NCI-H510A (cell line): Measurements from ENCODE around the gene THSD4.
A peak's percentile ranks its signal among the peaks of the same experiment; 100 is the strongest.

Source experiments
- DNase-seq: peaks from one replicate; lab custom pipeline; 2025; lab: John Stamatoyannopoulos, UW

The THSD4 gene

GRCh38 chr15:71098920-71099319 lies 16.4 kb upstream of the THSD4 start:
- DNase-seq: no peak

DNA sequence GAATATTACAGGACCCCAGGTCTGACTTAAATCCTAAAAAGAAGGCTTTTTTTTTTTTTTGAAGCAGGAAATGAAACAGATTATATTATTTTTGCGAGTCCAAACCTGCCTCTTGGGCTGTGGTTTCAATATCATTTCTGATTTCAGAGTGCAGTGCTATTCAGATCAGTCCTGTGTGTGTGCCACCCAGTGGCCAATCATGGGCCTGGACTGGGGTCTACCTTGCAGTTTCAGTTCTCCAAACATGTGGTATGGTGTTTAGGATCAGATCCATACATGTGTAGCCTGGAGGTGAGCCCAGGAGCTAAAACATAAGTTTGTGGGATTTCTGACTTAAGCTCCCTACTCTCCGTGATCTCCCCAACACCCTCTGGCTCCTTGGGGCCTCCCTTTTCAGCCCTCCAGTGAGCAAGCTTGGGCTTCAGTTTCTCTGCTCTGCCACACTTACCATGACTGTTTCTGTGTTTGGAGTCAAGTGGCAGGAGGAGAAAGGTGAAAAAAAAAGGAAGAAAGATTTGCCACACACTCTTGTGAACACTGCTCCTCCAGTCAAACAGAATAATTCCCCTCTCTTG lies 12.1 kb upstream of the THSD4 start:
- no peak for DNase-seq

DNA sequence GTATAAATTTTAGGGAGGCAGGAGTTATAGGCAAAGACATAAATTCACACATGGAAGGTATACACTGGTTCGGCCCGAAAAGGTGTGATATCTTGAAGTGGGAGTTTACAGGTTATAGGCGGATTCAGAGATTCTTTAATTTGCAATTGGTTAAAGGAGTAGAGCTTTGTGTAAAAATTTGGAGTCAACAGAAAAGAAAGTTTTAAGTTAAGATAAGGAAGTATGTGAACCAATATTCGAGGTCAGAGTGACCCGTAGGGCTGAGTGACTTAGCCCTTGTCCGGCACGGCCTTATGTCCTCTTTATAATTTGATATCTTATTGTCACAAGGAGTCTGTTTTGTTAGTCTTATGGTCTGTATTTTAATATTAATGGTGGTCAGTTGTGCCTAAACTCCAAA lies 10.6 kb upstream of the THSD4 start:
- DNase-seq: no peak

DNA sequence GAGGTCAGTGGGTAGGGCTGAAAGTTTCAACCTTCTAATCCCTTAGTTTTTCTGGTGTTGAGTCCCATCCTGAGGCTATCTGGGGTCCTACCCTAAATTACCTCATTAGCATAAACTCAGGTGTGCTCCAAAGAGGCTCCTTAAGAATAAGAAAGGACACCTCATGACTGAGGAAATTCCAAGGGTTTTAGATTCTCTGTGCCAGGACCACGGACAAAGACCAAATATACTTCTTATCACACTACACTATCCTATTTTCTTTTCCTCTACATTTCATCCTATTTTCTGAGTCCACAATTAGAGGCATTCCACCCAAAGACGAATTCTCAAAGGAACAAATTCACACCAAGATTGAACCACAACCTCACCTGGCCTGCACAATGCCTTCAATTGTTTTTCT lies 9.8 kb upstream of the THSD4 start:
- no peak for DNase-seq

- DNase-seq: no peak
These were observed 8.3 kb upstream of the THSD4 start for GRCh38 chr15:71106802-71107500.

- no peak for DNase-seq
These were observed 7.8 kb upstream of the THSD4 start for GRCh38 chr15:71107501-71107815.

- DNase-seq: no peak
These were observed 6.1 kb upstream of the THSD4 start for GRCh38 chr15:71109130-71109529.

DNA sequence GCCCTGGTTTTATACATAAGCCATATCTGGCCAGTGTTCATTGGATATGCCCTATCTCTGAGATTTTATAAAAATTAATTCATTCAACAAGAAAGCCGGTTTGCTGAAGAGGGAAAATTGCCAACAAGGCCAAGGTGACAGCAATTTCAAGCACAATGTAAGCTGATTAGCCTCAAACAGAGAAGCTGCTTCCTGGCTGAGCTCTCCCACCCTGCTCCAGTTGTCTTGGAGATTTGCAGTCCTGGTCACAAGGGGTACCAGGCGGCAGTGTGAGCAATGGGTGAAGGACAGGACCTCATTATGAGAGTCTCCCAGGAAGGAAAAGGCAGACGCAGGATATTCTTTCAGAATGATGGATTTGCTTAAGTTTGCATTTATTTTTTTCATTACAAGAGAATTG lies 5.4 kb upstream of the THSD4 start:
- no peak for DNase-seq

DNA sequence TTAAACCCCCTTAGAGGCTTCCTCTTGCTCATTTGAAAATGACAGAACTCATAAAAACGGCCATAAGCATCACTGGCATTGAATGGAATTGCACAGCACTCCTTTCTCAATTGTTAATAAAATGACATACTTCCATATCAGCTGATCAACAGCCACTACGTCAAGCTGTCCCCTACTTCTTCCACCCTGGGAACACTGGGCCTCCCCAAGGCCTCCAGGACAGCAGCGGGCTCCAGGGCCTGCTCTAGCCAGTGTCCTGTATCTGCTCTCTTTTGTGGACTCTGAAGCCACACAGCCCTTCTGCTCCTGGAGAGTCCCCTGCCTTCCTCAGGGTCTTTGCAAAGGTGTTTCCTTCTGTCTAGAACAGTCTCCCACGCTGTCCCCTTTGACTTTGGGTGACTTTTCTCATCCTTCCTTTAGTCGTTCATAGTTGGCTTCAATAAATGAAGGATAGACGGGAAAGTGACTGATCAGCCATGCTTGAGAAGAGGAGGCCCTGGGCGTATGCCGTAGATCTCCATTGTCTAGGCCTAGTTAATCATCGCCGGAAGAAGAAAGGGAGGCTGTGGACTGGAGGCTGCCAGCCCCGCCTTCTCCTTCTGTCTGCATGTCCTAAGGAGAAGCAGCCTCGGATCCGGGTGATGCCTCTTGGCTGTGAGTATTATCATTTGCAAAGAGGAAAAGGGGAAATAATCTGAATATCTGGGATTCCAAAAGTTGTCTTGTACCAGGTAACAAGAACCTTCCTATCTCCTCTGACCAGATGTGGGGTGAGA lies 4.7 kb upstream of the THSD4 start:
- DNase-seq: no peak

- DNase-seq: no peak
These were observed 4.1 kb upstream of the THSD4 start for GRCh38 chr15:71111181-71111565.

DNA sequence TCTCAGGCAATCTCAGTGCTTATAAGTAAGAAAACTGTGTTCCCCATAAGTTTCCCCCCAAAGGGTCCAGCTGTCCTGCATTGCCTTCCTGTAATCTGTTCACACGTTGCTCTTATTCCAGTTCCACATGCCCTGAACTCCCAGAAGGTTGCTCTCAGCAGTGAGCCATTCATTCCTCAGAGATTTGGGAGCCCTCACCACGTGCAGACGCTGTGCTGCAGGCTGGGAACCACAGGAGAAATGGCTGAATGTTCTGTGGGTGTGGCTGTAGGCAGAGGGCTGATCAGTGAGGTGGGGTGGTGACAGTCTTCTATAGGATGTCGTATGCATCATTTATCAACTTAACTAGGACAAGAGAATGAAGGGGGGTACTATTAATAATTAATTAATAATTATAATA lies 3.3 kb upstream of the THSD4 start:
- DNase-seq: no peak

DNA sequence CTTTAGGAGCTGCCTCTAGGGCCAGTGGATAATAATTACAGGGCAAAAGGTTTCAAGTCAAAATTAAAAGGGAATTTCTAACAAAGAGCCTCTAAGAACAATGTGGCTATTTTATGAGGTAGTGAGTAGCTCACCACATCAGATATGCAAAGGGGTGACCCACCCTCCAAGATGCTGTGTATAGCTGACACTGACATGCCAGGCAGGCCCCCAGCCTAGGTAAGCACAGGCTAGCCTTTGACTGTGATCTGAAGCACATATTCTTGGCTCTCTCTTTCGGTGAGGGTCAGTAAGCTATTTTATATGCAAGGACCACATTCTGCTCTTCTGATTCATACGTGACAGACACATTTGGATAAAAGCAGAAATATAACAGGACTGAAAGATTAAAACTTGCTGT lies 2.8 kb upstream of the THSD4 start:
- DNase-seq: no peak

DNA sequence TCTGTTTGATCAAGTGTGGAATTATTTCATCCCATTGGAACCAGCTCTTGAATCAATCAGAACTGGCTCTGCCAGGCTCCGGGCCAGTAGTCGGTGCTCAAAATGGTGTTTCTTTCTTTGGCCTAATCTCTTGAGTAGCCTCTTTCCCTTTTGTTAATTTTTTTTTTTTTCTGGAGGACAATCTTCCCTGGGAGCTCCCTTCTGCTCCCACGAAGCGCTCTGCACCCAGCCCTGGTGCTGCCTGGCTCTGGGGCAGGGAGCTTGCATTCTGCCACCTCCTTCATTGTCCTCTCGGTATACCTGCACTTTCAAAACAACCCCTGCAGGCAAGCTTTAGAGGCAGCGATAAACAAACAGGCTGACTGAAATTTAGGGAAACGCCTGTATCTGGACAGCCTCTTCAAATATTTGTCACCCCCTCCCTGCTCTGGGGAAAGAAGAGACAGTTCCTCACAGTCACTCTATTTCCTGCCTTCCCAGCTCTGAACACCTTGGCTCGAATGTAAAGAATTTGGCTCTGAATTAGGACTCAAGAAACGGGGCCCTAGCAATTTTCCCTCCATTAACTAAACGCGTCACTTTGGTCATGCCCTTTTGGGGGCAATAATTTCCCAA lies 1.1 kb upstream of the THSD4 start:
- no peak for DNase-seq

- peak; percentile 49 for DNase-seq
These were observed 488 bp downstream of the THSD4 start for GRCh38 chr15:71115567-71116351.

DNA sequence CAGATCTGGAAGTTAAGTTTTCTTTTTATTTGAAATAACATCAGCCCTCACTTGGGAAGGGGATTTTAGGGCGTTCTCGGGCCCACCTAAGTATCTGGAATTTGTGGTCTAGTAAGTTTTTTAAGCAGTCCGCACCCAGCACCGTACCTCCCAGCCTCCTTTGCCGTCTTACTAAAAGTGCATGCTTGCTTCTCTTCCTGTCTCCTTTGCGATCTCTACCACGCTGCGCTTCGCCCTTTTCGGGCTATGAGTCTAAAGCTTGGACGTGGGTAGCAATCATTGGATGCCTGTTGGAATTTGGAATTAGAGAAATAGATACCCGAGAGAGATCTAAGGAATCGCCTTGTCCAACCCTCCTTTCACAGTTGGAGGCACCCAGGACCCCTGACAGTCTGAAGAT lies 1.1 kb downstream of the THSD4 start:
- DNase-seq: no peak

GRCh38 chr15:71116942-71117341 lies 1.7 kb downstream of the THSD4 start:
- no peak for DNase-seq

- no peak for DNase-seq
These were observed 2.5 kb downstream of the THSD4 start for GRCh38 chr15:71117714-71118305.

GRCh38 chr15:71118345-71118744 lies 3.1 kb downstream of the THSD4 start:
- DNase-seq: no peak

DNA sequence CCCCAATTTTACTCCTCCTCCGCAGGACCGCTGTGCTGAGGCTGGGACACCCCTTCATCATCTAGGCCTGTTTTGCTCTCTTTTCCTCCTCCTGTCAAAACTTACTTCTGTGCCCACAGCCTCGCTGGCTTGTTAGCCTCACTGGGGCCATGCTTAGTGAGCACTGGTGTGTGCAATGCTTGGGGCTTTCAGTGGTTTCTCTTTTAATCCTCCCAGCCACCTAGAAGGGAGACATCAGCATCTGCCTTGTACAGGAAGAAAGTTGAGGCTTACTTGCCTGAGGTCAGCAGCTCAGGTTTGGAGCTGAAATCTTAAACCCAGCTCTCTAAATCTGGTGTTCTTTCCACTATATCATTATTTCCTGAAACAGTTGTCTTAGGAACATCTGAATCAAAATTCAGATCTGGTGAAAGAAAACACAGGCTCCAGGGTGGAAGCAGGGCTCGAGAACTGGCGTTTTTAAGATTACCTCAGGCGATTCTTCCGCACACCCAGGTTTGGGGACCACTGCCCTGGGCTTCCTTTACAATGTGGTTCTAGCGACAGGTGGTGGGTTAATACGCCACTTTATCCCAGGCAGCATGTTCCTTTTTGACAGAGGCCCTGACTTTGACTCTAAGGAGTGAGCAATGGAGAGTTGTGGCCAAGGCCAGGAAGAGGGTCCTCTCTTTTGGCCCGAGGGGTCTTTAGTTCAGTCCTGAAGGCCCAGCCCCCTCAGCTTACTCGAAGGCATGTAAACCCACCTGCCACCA lies 3.8 kb downstream of the THSD4 start:
- no peak for DNase-seq

DNA sequence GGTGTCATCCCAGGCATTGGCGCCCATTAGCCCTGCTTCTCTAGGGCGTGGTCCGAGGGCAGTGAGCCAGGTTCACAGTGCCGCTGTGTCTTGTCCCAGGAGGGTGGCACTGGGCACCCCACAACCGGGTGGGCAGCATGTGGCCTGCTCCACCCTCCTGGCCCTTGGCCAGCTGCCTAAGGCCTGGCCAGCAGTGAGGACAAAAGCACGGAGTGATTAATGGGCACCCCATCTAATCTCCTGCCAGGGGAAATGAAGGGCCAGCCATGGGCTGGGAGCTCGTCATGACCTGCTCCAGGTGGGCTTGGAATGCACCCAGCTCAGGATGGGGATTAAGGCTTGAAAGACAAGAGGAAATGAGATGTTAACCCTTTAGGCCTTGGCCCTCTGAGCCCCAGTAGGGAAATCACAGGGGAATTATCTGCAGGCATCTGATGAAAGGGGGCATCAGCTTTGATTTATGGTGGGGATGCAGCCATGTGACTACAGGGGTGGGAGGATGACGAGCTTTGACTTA lies 5.2 kb downstream of the THSD4 start:
- no peak for DNase-seq

DNA sequence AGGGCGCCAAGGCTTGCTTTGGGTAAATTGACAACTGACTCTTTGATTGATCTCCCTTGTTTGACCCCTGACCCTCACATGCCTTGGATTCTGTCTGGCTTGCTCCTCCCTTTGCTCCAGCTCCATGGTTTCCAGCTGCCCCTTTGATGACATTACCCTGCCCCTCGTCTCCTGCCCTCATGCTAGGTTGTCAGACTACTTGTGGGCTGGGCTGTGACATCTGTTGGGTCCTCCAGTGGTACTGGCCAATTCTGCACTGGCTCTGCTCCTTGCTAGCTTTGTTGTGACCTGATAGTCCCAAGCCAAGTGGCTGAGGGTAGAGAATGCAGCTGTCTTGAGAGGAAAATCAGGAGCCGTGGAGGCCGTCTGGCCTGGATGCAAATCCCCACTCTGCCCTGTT lies 6.2 kb downstream of the THSD4 start:
- no peak for DNase-seq
